M059J (cell line): ENCODE measurements around the gene CTNNA3. TPM values are rescaled to one million over a fixed set of nuclear protein-coding genes. Genes with fewer than 3 reads are reported as not detected.

ENCODE experiments used
- DNase-seq: peaks from one replicate; pipeline ENCODE4 v3.0.0-alpha.2; 2012; ENCODE audit warnings: low read depth
- total RNA-seq: library from RNA; depleted of rRNA; stranded (reverse); fragments of >200 nt; shearing (Covaris generic); gene quantifications from 2 replicates; pipeline ENCODE4 v1.2.3, GENCODE V29; 2014

Gene CTNNA3
- total RNA-seq, 1 experiment from 2014 or later, result 0.02 TPM

DNA sequence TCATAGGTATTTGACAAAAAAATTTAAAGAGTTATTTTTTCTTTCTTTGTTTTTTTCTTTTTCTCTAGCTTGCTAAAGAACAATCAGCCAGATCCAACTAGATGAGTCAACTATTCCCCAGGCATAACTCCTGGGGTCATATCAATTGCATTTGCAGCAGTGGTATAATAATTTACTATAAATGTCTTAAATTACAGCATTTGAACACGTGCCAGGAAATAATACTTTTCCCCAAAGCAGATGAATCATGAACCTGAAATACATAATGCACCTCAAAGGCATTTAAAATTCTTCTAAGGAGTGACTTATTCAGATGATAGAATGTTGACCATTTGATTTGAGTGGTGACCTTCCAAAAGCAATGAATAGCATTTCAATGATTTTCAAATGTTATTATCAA, 580.0 kb downstream of the CTNNA3 start:
- DNase-seq, result no peak

DNA sequence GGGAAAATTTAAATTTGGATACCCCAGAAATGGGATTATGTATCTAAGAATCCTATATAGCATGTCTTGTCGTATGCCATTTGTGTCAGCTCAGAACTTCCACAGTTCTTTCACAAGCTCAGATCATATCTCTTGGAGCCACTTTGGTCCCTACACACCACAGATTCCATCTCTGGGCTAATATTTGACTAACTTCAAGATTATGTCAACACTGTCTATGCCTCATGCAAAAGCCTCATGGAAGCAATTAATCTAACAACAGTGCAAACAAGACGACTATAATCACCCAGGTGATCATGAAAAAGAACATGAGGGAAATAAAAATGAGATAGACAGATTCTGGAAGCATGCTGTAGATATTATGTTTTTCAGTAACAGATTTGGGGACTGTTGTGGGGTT, 581.0 kb downstream of the CTNNA3 start:
- no peak for DNase-seq

DNA sequence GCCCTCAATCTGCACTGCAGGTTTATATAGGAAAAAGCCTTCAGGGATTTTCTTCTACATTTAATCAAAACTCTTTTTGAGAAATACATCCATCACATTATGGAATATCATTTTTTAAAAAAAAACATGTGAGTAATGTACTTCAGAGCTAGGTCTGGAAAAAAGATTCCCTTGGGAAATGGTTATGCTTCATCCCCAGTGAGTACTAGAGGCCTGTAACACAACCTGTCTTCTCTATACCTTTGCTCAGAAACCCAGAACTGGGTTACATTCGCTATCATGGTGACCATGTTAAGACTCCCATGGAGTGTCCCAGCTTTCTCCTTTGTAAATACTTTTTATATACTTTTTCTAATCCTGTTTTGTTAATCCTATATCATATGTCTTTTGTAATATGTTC, 583.2 kb downstream of the CTNNA3 start:
- DNase-seq, result no peak

DNA sequence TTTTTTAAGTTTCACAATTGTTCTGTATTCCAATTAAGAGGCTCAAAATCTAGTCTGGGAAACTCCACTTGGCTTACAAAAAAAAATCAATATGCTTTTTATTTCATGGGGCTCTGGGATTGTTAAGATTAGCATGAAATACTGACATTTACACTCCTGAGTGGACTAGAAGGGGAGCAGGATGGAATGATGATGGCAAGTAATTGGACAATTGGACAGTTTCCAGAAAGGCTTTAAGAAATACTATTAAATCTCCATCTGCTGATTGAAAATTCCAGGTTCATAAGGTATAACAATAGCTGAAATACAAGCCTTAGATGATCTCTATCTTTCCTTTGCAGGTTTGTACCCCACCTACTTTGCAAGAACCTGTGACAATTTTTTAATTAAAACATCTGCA, 585.7 kb downstream of the CTNNA3 start:
- no peak for DNase-seq

DNA sequence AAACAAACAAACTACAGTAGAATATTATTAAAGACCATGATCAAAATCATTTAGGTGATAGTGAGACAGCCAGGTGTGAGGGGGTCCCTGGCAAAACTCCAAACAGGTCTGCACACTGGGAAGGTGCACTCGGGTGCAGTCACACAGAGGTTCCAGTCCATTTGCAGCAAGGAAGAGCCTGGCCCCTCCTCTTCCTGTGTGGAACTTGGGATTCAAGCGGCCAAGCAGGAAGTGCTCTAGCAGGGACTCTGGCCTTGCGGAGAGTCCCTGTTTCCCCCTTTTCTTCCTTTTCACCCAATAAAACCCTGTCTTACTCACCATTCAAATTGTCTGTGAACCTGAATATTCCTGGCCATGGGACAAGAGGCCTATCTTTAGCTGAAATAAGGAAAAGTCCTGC, 588.3 kb downstream of the CTNNA3 start:
- peak; percentile 1 for DNase-seq

DNA sequence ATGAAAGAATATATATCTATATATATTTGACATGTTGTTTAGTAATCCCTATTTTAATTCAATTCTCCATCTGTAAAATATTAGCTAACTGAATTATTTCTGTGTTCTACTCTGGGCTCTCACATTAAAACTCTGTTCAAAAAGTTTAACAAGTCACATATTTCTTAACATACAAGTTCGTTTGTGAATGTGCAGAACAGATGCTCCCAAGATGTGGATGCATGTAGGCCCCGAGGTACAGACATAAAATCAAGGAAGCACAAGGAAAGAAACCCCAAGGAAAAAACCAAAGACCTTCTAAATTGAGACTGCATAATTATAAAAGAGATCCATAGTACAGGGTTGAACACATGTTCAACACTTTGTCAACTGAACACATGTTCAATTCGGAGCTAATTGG, 595.0 kb downstream of the CTNNA3 start:
- DNase-seq, result no peak

DNA sequence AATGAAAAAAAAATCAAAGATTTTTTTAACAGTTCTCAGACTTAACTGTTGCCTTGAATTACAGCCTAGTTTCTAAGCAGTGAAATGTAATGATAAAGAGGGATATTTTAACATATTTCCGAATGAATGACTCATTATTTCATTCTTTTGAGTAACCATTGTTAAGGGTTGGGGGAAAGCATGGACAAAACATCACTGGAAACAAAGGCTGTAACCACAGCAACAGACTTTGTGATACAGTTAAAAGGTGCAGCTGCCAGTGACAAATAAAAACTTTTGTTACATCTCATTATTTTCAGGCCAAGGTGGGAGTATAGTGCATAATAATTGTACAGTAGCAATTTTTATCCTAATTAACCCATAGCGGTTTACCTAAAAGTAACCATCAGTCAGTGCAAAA, 597.5 kb downstream of the CTNNA3 start:
- no peak for DNase-seq

DNA sequence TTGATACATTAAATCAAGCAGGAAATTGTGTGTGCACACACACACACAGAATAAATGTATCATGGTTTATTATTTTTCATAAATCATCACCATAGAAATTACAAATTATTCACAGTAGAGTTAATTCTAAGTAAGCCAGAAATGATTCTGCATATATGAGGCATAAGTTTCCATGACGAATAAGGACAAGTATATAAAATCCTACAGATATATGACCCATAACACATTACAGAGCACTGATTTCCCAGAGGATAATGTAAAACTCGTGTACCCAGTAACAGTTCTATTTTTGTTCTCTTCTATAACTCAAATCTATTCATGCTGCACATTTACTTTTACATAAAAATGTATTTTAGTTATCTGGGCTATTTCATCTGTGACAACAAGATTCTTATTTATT, 600.5 kb downstream of the CTNNA3 start:
- no peak for DNase-seq

DNA sequence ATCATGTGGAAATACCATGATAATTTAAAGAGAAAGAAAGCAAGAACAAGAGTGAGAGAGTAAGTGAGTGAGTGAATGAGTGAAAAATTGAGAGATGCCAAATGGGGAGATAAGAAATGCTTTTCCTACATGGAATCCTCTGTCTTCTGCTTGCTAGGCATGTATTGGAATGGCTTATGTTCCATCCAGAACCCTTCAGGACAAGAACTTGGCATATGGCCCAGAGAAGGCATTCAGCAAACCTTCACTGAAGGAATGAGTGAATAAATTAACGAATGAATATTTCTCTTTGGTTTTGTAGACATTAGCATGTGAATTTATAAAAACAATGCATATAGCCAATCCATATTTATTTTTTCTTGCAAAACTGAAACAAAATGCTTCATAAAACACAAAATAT, 608.0 kb downstream of the CTNNA3 start:
- DNase-seq, result no peak

DNA sequence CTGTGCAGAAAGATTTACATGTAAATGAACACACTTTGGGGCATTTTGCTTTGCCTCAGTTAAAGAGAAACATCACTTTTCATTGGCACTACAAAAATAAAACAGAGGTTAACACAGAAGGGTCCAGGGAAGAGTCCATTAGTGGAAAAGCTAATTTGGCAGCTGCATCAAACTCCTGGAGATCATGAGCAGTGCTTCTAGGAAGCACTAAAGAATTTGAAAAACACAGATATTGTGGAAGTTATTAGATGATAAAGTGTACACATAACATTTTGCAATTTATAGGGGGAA, 608.9 kb downstream of the CTNNA3 start:
- no peak for DNase-seq

DNA sequence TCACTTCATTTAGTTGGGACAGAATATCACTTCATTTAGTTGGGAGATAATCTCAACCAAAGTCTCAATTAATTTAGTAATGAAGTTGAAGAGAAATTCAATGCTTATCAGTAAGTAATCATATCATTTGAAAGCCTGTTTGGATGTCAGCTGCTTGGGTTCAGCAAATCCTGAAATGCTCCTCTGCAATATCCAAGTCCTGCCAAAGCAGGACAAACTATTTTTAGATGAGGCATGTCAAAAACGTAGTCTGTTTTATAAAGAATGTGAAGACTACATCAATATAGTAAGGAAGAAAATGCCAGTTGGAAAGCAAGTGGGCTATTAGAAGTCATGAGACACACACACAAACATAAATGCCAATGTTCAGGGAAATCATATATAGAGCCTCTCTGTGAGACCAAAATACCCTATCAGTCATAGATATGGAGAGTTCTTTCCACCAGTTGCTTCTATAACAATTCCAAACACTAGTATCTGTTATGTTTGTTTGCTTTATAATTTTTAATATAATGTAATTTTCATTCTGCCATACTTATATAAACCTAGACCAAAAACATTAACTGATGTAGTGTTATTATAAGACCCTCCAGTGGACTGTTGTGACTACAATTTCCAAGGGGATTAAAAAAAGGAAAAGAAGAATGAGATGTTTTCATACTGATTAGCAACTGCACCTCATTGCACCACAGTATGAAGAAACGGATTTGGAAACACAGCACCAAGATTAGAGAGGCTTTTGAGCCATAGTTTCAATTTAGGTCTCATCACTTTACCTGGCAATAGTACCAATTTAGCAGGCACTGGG, 609.5 kb downstream of the CTNNA3 start:
- DNase-seq, result no peak

DNA sequence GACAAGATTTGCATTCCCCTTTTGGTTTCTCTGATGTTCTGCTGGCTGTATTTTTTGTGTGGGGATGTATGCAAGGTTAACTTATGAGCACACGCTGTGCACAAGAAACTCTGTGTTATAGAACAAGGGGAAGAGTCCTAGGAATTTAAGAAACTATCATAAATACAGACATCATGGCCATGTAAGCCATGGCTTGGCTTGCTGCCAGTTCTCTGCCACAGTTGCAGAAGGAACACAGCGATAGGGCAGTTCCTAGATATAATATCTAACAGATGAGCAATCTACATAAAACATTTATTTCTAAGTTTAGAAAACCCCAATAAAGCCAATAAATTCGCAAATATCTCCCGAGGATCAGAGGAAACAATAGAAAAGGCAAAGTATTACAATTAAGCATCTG, 616.9 kb downstream of the CTNNA3 start:
- no peak for DNase-seq

DNA sequence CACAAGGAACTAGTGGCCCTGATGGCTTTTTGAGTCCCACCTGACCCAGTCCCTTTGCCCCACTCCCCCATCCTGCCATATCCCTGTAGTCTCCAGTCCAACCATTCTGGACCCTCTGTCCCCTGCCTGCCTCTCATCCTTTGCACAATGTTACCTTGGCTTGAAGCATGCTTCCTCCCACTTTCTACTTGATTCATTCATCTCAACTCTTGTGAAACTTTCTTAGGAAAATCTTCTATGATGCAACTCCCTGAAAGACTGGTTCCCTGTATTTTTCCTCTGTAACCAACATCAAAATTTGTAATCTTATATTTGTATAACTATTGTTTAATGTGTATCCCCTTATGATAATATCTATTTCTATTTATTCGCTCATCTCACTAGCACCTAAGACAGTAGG, 618.6 kb downstream of the CTNNA3 start:
- no peak for DNase-seq

DNA sequence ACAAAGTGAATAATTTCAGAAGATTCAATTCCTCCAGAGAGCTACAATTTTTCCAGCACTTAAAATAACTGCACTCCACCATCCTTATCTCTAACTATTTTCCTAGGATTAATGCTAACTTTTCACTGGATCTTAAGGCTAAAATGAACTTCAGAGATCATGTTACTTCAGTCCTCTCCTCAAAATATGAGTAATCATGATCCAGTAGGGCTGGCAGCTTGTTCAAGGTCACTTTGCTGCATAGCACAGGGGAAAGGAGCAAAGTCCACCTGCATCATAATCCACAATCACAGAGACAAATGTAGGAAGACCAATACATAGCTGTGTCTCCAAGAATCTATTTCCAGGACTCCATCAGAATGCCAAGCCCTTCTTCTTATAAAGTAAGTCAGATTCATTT, 619.9 kb downstream of the CTNNA3 start:
- no peak for DNase-seq

DNA sequence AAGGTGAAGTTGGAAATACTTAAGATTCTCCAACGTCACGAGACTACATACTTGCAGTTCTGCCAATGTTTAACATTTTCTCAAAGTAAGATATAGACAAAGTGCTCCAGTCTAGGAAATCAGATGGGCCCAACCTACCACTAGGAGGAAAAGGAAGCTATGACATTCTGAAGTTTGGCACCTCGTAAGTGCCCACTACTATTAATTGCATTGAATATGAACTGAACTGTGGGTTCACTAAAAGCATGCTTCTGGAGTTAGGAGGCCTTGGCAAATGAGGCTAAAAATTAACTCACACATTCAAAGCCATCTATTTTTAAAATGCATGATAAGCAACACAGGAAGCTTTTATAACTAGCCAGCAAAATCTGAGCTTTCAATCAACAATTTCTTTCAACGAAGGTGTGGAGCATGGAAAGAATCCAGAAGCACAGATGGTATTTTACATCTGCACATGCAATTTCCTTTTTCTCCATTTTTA, 620.5 kb downstream of the CTNNA3 start:
- no peak for DNase-seq

DNA sequence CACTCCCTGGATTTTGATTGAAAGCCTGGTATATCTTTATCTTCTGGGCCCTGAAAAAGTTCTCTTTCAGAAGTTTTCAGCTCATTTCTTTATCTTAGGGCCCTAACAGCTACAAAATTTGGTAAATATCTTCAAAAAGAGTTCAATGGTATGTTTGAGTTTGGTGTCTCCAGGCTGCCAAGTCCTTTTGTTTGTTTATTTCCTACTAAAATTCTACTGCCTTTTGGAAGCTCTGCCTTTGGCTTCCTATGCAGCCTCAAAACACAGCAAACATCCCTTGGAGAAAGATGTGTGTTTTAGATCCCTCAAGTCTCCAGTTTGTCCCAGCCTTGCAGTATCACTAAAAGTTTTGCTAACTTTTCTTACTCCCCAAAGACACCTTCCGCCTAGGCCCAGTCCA, 623.3 kb downstream of the CTNNA3 start:
- no peak for DNase-seq

DNA sequence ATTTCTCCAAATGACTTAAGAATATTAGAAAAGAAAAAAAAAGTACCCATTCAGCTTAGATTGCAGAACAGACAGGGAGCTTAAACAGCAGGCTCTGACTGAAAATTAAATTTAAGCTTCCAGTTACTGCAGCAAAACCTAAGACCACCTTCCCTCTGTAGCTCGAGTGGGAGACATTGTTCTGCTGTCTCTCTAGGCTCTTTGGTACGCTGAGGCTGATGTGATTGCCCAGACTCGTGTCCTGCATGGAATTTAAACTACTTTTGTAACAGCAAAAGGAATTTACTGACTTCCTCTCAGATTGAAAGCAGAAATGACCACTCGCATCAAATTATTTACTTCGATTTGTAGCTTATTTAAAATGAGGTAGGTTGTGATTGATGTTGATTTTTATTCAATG, 645.6 kb downstream of the CTNNA3 start:
- DNase-seq, result no peak

DNA sequence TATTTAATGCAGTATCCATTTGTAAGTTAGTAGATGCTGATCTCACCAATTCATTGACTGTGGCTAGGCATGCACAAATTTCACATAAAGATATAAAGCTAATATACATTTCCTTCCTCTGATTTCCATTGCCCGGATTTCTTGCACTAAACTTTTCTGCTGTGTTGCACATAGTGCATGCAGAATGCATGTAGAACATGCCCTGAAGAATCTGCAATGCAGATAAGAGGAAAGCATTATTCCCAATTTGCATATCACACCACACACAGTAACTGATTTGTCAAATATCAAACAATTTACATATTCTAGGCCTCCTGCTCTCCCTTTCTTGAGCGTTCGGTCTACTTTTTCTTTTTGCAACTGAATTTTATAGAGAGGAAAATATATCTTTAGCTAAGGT, 646.0 kb downstream of the CTNNA3 start:
- DNase-seq, result no peak

DNA sequence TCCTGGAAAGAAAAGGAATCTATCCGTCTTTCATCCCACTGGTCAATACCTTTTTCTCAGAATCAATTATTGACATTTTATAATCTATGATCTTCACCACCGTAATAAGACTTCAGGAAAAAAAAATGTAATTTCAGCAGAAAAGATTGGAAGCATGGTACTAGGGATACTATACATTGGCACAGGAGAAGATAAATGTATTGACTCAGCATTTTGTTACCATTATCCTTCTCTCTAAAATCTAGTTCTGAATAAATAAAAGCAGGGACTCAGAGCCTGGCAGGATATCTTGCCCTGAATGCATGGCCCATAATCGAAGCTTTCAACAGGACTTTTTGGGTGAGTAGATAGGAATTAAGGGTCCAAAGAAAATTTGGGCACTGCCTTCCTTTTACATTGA, 649.5 kb downstream of the CTNNA3 start:
- DNase-seq, result no peak

DNA sequence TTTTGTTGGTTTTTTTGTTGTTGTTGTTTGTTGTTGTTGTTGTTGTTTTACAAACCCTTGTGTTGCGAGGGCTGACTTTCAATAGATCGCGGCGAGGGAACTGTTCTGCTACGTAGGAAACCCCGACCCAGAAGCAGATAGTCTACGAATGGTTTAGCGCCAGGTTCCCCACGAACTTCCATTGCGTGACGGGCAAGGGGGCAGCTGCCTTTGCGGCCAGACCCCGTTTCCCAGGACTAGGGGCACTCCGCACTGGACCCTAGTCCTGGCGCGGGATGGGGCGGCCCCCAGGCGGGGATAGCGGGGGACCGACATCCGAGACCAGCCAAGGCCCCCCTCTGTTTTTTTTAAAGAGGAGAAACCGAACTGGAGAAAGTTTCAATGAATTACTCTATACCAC, 650.6 kb downstream of the CTNNA3 start:
- DNase-seq, result no peak

DNA sequence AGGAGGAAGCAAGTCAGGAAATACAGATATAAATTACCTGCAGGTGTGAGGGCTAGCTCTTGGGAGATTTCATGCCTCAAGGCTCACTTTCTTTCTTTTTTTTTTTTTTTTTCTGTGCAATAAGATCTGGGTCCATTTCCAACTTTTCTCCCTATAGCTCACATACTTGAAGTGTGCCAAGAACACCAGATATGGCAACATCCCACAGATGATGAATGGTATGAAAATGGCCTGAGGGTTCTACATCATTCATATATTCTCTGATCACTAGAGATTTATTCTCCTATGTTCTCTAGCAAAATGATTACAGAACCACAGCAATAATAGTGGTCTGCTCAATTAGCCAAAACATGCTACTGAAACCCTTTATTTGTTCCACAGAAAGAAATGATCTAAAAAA, 653.0 kb downstream of the CTNNA3 start:
- no peak for DNase-seq

DNA sequence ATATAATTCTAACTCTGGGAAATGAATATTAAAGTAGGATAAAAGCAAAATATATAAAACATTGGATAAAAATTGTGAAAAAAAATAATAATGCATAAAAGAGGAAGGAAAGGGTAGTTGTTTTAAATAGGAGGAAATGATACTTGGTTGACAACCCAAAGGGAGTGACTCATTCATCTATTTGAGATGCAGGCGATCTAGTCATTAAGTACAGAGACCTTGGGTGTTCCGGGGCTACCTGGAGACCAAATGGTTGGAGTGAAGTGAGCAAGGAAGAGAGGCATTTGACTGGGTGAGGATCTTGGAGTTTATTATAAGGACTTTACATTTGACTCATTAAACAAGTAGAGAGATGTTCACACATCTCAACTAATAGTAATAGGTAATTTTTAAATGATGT, 659.2 kb downstream of the CTNNA3 start:
- DNase-seq, result no peak

DNA sequence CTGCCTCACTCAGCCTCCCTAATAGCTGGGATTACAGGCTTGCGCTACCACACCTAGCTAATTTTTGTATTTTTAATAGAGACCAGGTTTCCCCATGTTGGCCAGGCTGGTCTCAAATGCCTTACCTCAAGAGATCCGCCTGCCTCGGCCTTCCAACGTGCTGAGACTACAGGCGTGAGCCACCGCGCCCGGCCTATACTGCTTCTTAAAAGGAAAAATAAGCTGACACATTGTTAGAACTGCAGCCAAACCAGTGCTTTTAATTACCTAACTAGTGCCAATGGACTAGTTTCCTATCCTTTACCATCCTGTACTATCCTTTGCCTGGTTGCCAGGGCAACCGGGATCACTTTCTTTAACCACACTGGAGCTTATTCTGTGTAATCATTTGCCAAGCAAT, 662.1 kb downstream of the CTNNA3 start:
- peak; percentile 3 for DNase-seq

DNA sequence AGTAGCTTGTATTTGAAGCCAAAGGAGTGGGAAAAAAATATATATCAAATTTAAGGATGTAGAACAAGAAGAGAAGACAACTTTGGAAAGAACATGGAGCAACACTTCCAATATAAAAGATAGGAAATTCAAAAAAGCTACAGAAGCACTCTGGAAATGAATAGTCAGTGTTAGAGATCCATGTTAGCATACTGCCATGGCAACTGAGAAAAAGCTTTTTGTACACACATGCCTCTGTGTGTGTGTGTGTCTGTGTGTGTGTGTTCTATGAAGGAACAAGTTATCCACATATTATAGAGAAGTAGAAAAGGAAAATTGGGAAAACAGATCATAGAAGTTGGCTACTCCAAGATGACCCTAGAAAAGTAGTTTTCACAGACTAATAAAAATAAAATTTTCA, 673.9 kb downstream of the CTNNA3 start:
- DNase-seq, result no peak
